Astrocyte (in vitro differentiated cells and primary cell): ENCODE data around the gene ADRB1. TPM values are rescaled to one million over a fixed set of nuclear protein-coding genes. Genes with fewer than 3 reads are reported as not detected.

ENCODE experiments used
- DNase-seq: peaks from one replicate; pipeline ENCODE4 v3.0.0-alpha.2; 2010; ENCODE audit warnings: low read depth
- FAIRE-seq: peaks from 2 replicates; lab custom pipeline; 2011; peaks lifted over from hg19 to GRCh38; lab: Jason Lieb, UNC
- H2AFZ ChIP-seq: 2 replicates; pipeline ENCODE4 v1.6.0; 2012; ENCODE audit warnings: low read depth, low read length, inconsistent platforms
- H3K27ac ChIP-seq: 2 replicates; pipeline ENCODE4 v1.5.1; 2011; ENCODE audit warnings: low read depth, low read length, inconsistent platforms
- H3K27me3 ChIP-seq: 2 replicates; pipeline ENCODE4 v1.6.0; 2011; ENCODE audit warnings: low read length, inconsistent platforms; ENCODE audit not compliant: insufficient read depth
- H3K36me3 ChIP-seq: 2 replicates; pipeline ENCODE4 v1.5.1; 2011; ENCODE audit warnings: low read length, inconsistent platforms; ENCODE audit not compliant: insufficient read depth
- H3K4me1 ChIP-seq: 2 replicates; pipeline ENCODE4 v1.5.1; 2011; ENCODE audit warnings: low read length, inconsistent platforms; ENCODE audit not compliant: insufficient read depth
- H3K4me2 ChIP-seq: 2 replicates; pipeline ENCODE4 v1.6.0; 2012; ENCODE audit warnings: low read length, inconsistent platforms
- H3K4me3 ChIP-seq: 2 replicates; pipeline ENCODE4 v1.5.1; 2011; ENCODE audit warnings: low read depth, mild to moderate bottlenecking, low read length, inconsistent platforms; ENCODE audit not compliant: insufficient read depth
- H3K79me2 ChIP-seq: 2 replicates; pipeline ENCODE4 v1.6.0; 2012; ENCODE audit warnings: mild to moderate bottlenecking, low read length, inconsistent platforms; ENCODE audit not compliant: insufficient read depth
- H3K9ac ChIP-seq: 2 replicates; pipeline ENCODE4 v1.6.0; 2012; ENCODE audit warnings: mild to moderate bottlenecking, low read length, inconsistent platforms
- H3K9me3 ChIP-seq: 2 replicates; pipeline ENCODE4 v1.5.1; 2012; ENCODE audit warnings: low read depth, mild to moderate bottlenecking, low read length, inconsistent platforms; ENCODE audit not compliant: insufficient read depth
- H4K20me1 ChIP-seq: 2 replicates; pipeline ENCODE4 v1.6.0; 2012; ENCODE audit warnings: low read length, inconsistent platforms; ENCODE audit not compliant: insufficient read depth
- H3K27ac Mint-ChIP-seq: one replicate; pipeline ENCODE4 v1.8.0; 2021; ENCODE audit warnings: mild to moderate bottlenecking, mixed read lengths; ENCODE audit not compliant: unreplicated experiment
- H3K27me3 Mint-ChIP-seq: one replicate; pipeline ENCODE4 v1.8.0; 2021; ENCODE audit warnings: low read depth, mixed read lengths; ENCODE audit not compliant: unreplicated experiment
- H3K36me3 Mint-ChIP-seq: one replicate; pipeline ENCODE4 v1.8.0; 2021; ENCODE audit warnings: low read depth, mixed read lengths; ENCODE audit not compliant: unreplicated experiment
- H3K4me1 Mint-ChIP-seq: one replicate; pipeline ENCODE4 v1.8.0; 2021; ENCODE audit warnings: low read depth, mixed read lengths; ENCODE audit not compliant: unreplicated experiment
- H3K4me3 Mint-ChIP-seq: one replicate; pipeline ENCODE4 v1.8.0; 2021; ENCODE audit warnings: mild to moderate bottlenecking, moderate library complexity, mixed read lengths; ENCODE audit not compliant: unreplicated experiment
- H3K9me3 Mint-ChIP-seq: one replicate; pipeline ENCODE4 v1.8.0; 2021; ENCODE audit warnings: mild to moderate bottlenecking, mixed read lengths; ENCODE audit not compliant: unreplicated experiment
- CTCF ChIP-seq: IDR thresholded peaks from 2 replicates; pipeline ENCODE4 v1.5.1; 2011; ENCODE audit warnings: low read depth, mild to moderate bottlenecking, inconsistent platforms, low read length, moderate library complexity; ENCODE audit not compliant: insufficient read depth
- EZH2 ChIP-seq: IDR thresholded peaks from 2 replicates; pipeline ENCODE4 v1.6.1; 2012; ENCODE audit warnings: mild to moderate bottlenecking, low read length, inconsistent platforms; ENCODE audit not compliant: insufficient read depth
- total RNA-seq: library from RNA; stranded (reverse); gene quantifications from 2 replicates; pipeline ENCODE4 v1.2.1, GENCODE V29; 2021

ADRB1 gene
- total RNA-seq, 1 donor from 2014 or later = 1.3 TPM

GRCh38 chr10:114010316-114010715 is 33.4 kb upstream of the ADRB1 start:
- H3K4me2 ChIP-seq = no peak overlapping the region
- H3K9ac ChIP-seq = no peak overlapping the region
- H3K9me3 ChIP-seq = no peaks in the 10 kb centered on the region
- no peak overlapping the region for H3K27ac ChIP-seq
- no peak overlapping the region for H3K4me3 ChIP-seq
- TF ChIP-seq EZH2 (no peak), CTCF (no peak)
- H3K4me1 Mint-ChIP-seq = peaks cover 5% of the 10 kb centered on the region
- FAIRE-seq (no peak), DNase-seq (no peak)
- H3K4me1 ChIP-seq = no peaks in the 10 kb centered on the region
- H3K27me3 ChIP-seq = no peaks in the 10 kb centered on the region
- H3K36me3 Mint-ChIP-seq = no peaks in the 10 kb centered on the region
- H3K27me3 Mint-ChIP-seq = peaks cover 5% of the 10 kb centered on the region
- H4K20me1 ChIP-seq = no peaks in the 10 kb centered on the region
- no peaks in the 10 kb centered on the region for H3K79me2 ChIP-seq
- H3K9me3 Mint-ChIP-seq = peaks cover under 1% of the 10 kb centered on the region
- no peak overlapping the region for H3K4me3 Mint-ChIP-seq
- H2AFZ ChIP-seq = no peak overlapping the region
- no peak overlapping the region for H3K27ac Mint-ChIP-seq
- no peaks in the 10 kb centered on the region for H3K36me3 ChIP-seq

- Histone ChIP-seq H3K4me3 (no peak overlapping the region), H3K9ac (no peak overlapping the region), H3K4me2 (no peak overlapping the region), H3K79me2 (no peaks in the 10 kb centered on the region), H2AFZ (no peak overlapping the region), H3K9me3 (no peaks in the 10 kb centered on the region), H3K36me3 (no peaks in the 10 kb centered on the region), H4K20me1 (no peaks in the 10 kb centered on the region), H3K27ac (no peak overlapping the region), H3K4me1 (no peaks in the 10 kb centered on the region), H3K27me3 (no peaks in the 10 kb centered on the region)
- H3K9me3 Mint-ChIP-seq = peaks cover 11% of the 10 kb centered on the region
- no peak for TF ChIP-seq EZH2
- no peak for TF ChIP-seq CTCF
- no peaks in the 10 kb centered on the region for H3K36me3 Mint-ChIP-seq
- H3K4me3 Mint-ChIP-seq = no peak overlapping the region
- peaks cover 5% of the 10 kb centered on the region for H3K4me1 Mint-ChIP-seq
- peaks cover 11% of the 10 kb centered on the region for H3K27me3 Mint-ChIP-seq
- DNase-seq (no peak), FAIRE-seq (no peak)
- H3K27ac Mint-ChIP-seq = no peak overlapping the region
Measured at GRCh38 chr10:114012650-114013049, 31.0 kb upstream of the ADRB1 start.

- H3K9me3 Mint-ChIP-seq = peaks cover 11% of the 10 kb centered on the region
- Histone ChIP-seq H3K4me3 (no peak overlapping the region), H3K9me3 (no peaks in the 10 kb centered on the region), H3K27ac (no peak overlapping the region), H3K36me3 (no peaks in the 10 kb centered on the region), H3K9ac (no peak overlapping the region), H3K79me2 (no peaks in the 10 kb centered on the region), H3K4me2 (no peak overlapping the region), H3K4me1 (no peaks in the 10 kb centered on the region), H2AFZ (no peak overlapping the region), H3K27me3 (no peaks in the 10 kb centered on the region), H4K20me1 (no peaks in the 10 kb centered on the region)
- TF ChIP-seq CTCF (no peak), EZH2 (no peak)
- peaks cover 2% of the 10 kb centered on the region for H3K4me1 Mint-ChIP-seq
- DNase-seq = no peak
- no peak overlapping the region for H3K27ac Mint-ChIP-seq
- no peaks in the 10 kb centered on the region for H3K36me3 Mint-ChIP-seq
- FAIRE-seq = no peak
- peaks cover 24% of the 10 kb centered on the region for H3K27me3 Mint-ChIP-seq
- no peak overlapping the region for H3K4me3 Mint-ChIP-seq
Measured at GRCh38 chr10:114015708-114016107, 28.0 kb upstream of the ADRB1 start.
